Hepatocyte (in vitro differentiated cells): ENCODE results near the gene F7.

Experiments used
- CTCF ChIP-seq: fragments of 200-600 bp; sonication (generic); IDR thresholded peaks from 2 replicates; pipeline ENCODE4 v1.5.1; 2016; ENCODE audit warnings: antibody characterized with exemption, mild to moderate bottlenecking; ENCODE audit not compliant: poor library complexity
- EZH2 ChIP-seq: fragments of 200-600 bp; sonication (generic); IDR thresholded peaks from 2 replicates; pipeline ENCODE4 v1.6.1; 2016; ENCODE audit warnings: antibody characterized with exemption, mild to moderate bottlenecking, borderline replicate concordance

GRCh38 chr13:113125506-113126264, 20.1 kb downstream of the F7 start:
- TF ChIP-seq CTCF (no peak), EZH2 (no peak)
